Epithelial cell of esophagus (primary cell): ENCODE results near the gene ZEB2.

Experiments
- DNase-seq: peaks from one replicate; pipeline ENCODE4 v3.0.0; 2010; ENCODE audit warnings: low read depth
- H3K4me3 ChIP-seq: 2 replicates; pipeline ENCODE4 v1.5.1; 2011; ENCODE audit warnings: mild to moderate bottlenecking, low read length, control low read depth
- TF ChIP-seq, protein P1 (sequence below): IDR thresholded peaks from 2 replicates; pipeline ENCODE4 v1.5.1; 2011; ENCODE audit warnings: low read depth, mild to moderate bottlenecking, low read length, control low read depth, inconsistent platforms; ENCODE audit not compliant: insufficient read depth; ENCODE audit errors: missing control alignments

Gene ZEB2

DNA sequence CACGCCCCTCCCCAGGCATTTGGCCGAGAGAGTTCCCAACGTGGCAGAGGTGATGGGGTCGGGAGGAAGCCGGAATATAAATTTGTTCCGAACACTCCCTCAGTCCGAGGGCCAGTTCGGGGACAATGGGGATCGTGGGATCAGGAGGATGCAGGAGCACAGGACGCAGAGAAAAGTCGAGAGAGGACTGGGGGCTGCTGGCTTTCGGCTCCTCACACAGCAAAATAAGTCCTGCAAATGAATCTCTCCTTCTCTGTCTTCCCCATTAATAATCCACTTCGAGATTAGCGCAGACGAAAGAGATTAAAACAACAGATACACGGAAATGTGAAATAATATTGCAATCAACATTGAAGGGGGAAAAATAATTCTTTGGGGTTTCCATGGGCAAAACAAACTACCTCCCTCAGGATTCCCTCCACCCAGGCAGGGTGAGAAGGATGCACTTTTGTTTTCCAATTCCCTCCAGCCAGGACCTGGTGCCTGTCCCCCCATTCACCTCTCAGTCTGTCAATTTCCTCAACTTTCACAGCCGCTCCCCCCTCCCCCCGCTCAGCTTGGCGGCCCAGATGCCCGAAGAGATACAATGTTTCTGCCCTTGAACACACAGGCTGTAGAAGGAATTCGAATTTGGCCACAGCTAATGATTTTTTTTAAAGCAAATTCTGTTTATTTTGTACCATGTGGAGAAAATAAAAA, 3.1 kb upstream of the ZEB2 start:
- TF ChIP-seq, protein P1, sequence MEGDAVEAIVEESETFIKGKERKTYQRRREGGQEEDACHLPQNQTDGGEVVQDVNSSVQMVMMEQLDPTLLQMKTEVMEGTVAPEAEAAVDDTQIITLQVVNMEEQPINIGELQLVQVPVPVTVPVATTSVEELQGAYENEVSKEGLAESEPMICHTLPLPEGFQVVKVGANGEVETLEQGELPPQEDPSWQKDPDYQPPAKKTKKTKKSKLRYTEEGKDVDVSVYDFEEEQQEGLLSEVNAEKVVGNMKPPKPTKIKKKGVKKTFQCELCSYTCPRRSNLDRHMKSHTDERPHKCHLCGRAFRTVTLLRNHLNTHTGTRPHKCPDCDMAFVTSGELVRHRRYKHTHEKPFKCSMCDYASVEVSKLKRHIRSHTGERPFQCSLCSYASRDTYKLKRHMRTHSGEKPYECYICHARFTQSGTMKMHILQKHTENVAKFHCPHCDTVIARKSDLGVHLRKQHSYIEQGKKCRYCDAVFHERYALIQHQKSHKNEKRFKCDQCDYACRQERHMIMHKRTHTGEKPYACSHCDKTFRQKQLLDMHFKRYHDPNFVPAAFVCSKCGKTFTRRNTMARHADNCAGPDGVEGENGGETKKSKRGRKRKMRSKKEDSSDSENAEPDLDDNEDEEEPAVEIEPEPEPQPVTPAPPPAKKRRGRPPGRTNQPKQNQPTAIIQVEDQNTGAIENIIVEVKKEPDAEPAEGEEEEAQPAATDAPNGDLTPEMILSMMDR, result no peak
- DNase-seq, result no peak
- H3K4me3 ChIP-seq, result no peak overlapping the region

DNA sequence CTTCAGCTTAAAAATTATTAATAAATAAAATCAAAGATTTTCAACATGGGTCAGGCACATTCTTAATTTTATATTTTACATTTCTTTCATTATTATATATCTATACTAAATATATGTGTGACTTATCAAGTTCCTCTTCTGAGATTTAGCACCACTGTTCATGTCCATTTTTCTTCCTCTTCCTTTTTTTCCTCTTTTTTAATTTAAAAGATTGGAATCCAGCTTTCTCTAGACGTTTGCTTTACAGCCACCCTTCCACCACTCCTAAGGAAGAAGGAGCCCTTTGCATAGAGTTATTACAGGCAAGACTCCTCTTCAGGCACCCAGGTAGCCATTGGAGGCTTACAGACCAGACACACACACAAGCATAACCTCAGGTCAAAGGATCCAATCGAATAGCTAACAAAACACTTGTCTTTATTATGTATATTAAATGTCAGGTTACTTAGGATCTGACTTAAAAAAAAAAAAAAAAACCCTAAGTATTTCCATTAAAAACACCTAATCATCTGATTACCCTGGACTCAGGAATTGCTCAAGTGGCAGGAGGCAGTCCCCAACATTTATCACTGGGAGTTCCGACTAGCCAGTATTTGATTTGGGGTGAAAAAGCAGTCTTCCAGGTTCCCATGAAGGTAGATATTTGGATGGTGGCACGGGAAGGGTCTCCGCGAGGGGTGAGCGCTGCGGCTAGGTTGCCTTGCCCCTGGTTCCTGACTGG, 2.4 kb upstream of the ZEB2 start:
- H3K4me3 ChIP-seq, result no peak overlapping the region
- DNase-seq, result no peak
- TF ChIP-seq, protein P1, result no peak

DNA sequence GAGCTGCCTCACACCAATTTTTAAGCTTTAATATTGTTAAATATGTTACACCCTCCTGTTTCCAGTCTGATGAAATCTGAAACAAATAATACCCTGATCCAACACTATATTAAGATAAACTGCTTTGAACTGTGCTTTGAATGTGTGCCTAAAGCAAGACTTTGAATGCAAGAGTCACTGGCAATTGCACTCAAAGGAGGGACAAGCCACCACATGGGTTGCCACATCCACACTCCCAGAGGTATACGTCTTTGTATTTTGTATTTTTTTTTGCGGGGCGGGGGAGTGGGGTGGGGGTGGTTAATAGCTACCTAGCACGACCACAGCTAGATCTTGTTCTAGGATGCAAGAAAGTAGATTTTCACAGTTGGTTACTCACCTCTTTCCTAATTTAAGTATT, 1.8 kb upstream of the ZEB2 start:
- TF ChIP-seq, protein P1, result no peak
- DNase-seq, result no peak
- H3K4me3 ChIP-seq, result no peak overlapping the region

DNA sequence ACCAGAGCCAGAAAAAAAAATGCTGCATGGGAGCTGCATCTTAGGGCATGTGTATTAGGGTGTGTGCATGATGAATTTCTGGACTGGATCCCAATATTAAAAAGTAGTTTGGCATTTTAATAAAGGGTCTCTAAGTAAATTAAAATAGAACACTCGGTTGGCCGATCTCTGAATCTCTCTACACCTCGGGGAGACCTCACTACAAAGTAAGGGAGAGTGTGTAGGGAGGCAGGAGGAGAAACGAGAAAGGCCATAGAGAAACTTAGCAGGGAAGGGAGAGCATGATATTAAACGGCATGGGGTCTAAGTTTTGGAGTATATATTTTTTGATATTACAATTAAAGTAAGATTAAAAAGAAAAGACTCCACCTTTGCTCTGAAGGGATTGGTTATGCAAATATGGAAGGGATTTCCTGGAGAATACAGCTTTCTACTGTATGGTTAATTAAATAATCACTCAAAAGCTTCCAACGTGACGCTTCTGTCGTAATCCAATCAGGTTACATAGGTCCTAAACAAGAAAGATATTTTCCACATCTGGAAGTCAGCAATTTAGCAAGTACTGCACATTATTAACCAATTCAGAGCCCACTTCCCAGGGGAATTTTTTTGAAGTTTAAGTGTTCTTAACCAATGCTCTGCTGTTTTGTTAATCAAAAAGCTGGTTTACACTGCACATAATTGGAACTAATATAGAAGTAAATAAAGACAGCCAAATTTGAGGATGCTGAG, 1.0 kb upstream of the ZEB2 start:
- TF ChIP-seq, protein P1, result no peak
- H3K4me3 ChIP-seq, result no peak overlapping the region
- no peak for DNase-seq

DNA sequence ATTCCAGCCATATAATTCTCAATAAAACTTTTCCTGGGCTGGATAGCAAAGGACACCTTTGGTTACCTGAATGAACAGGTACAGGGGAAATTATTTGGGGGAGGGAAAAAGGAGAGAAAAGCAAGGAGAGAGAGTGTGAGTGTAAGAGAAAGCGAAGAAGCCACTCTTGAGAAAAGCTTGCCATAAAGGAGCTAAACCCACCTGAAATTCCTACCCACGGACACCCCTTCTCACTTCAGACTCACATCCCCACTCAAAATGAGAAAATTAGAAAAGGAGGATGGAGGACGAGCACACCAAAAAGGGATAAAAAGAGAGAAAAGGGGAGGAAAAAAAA, 354 bp downstream of the ZEB2 start:
- TF ChIP-seq, protein P1, result no peak
- DNase-seq, result no peak
- no peak overlapping the region for H3K4me3 ChIP-seq

DNA sequence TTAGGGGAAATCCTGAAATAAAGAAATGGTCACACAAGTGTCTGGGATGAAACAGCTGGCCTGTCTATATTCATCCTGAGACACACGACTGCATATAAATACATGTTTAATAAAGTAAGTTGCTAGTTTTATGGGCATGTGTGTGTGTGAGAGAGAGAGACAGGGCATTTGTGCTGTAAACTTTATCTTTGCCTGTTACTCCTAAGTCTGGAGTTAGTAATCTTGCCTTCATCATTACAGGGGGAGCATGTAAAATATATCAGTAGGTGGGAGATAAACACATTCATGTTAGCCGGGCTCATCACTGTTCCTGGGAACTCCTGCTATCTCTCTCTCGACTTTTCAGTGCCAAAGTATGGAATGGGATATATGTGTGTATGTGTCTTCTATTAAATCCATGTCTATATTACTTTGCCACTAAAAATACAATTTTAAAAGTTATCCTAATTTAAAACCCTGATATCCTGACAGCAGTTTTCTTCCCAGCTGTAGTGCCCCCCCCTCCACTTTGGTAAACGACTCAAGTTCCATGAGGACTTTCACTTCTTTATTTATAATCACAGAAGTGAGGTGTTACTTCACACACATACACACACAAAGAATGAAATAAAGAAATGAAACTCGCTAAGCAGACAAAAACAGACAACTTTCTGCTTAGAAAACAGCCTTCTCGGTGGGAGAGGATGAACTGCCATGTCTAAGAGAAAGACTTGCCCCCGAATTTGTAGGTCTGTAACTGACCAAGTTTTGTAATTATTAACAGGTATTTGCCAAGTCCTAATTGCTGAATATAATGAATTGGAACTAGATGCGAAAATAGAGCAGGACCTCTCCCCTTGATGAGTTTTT, 947 bp downstream of the ZEB2 start:
- DNase-seq, result no peak
- TF ChIP-seq, protein P1, result no peak
- H3K4me3 ChIP-seq, result no peak overlapping the region
